Right ventricle myocardium inferior (tissue), 1 donor: ENCODE results near the gene RPL12. TPM values are rescaled to one million over a fixed set of nuclear protein-coding genes. Genes with fewer than 3 reads are reported as not detected.

Source experiments
- ATAC-seq: fragments of 200-7000 bp; cut with Tn5 transposase; one replicate; pipeline ENCODE4 v1.9.1; 2020; ENCODE audit warnings: mild to moderate bottlenecking, moderate library complexity
- DNase-seq: peaks from one replicate; pipeline ENCODE4 v3.0.0; 2021; ENCODE audit errors: missing footprints
- intact Hi-C: fragments of 100-400 bp; cut with DNase I; formaldehyde crosslinking; loops from one replicate; pipeline ENCODE4 v1.11.0; 2022
- long read RNA-seq: library from polyadenylated mRNA; unstranded; transcript quantifications from one replicate; pipeline ENCODE4 v2.0.0, GENCODE V29; 2021
- total RNA-seq: library from RNA; stranded (reverse); fragmentation: NEBNext Ultra II Directional; extraction: Animal tissue kit (Norgen Biotek cat#: 25700); gene quantifications from one replicate; pipeline ENCODE4 v1.2.1, GENCODE V29; 2021
- donor health status: DM: no; HTN: yes; CAD: no; lungs with severe emphysema.

RPL12 gene
- total RNA-seq, result 775 TPM
- long read RNA-seq, transcript RPL12-201 (7 exons, 633 nt), result major isoform, 206 of 218 reads
- long read RNA-seq, partial matches to known transcripts, result 8 of 218 reads
- long read RNA-seq, other reads (novel, unspliced or antisense), result 2 of 218 reads

DNA sequence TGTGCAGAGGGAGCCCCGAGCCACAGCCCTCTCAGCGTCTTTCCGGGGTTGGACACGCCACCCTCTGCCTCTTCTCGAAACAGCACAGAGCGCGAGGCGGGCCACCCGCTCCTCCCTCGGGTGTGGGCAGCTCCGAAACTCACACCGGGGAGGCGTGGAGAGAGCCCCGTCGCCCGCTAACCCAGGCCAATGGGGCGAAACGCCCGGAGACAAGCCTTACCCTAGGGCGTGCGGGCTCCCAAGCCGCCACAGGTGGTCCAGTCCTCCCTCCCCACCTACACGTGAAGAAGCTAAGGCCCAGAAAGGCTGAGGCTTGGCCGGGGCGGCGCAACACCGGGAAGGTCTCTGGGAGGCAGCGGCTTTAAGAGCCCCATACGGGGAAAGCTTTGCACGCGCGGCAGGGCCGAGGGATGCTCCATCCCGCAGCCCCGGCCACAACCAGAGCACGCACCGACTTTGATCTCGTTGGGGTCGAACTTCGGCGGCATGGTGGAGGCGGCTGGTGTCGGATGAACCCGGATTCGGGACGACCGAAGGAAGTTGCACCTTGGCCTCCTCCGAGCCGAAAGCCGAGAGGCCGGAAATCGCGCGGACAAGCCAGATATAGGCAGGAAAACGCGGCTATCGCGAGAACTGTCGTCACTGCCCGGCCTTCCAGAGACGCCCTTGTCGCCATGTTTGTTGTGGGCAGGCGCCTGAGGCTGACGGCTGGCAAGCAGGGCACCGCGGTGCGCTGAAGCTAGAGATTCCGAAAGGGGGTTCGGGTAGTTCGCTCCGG lies at the start of gene RPL12, which contains the start of gene LRSAM1:
Gene RPL12 (minus strand): TSS at position 577 of the 778 bp plus-strand sequence. CDS start 89 bp downstream, at position 488.
Gene LRSAM1 (plus strand): TSS at position 681 of the 778 bp plus-strand sequence. CDS start 3,018 bp downstream, outside the sequence.
- peak; percentile 98 for DNase-seq
- intact Hi-C loops, result loop anchor here (2.0 to 5.0 kb wide), 2 partner anchors 26 to 116 kb away; partner anchors contain the start of gene ZNF79
- ATAC-seq, result peak; percentile 78

DNA sequence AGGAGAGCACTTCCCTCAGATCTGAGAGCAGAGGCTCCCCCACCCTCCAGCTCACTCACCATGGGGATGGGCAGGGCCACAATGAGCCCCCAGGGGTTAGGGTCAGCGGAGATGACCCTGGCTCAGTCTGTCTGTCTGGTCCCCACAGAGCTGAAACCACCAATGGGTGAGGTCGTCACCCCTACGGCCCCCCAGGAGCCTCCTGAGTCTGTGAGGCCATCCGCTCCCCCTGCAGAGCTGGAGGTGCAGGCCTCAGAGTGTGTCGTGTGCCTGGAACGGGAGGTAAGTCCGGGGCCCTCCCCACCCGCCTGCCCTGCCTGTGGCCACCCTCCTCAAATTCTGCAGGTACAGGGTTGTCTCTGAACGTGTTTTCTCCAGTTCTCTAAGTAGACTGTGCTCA lies 49.7 kb upstream of the RPL12 start:
- intact Hi-C loops, result no loop called here
- DNase-seq, result no peak

DNA sequence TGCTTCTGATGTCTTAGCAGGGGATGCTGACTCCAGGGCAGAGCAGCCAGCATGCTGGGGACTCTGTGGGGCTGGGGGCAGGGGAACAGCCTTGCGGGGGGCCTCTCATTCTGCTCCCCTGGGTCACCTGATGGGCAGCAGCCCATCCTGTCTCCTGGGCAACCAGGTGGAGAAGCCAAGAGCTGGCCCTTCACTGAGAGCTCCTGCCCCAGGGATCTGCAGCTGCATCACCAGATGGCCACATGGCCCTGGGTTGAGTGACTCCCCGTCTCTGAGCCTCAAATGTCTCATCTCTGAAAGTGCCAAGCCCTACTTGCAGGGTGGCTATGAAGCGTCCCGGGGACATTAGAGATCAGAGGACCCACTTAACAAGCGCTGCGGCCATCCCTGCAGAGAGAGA lies 49.2 kb upstream of the RPL12 start:
- DNase-seq (peak; percentile 52), ATAC-seq (no peak)
- intact Hi-C loops, result no loop called here

More for the DNA sequence above, 49.7 kb upstream of the RPL12 start:
- ATAC-seq, result no peak

DNA sequence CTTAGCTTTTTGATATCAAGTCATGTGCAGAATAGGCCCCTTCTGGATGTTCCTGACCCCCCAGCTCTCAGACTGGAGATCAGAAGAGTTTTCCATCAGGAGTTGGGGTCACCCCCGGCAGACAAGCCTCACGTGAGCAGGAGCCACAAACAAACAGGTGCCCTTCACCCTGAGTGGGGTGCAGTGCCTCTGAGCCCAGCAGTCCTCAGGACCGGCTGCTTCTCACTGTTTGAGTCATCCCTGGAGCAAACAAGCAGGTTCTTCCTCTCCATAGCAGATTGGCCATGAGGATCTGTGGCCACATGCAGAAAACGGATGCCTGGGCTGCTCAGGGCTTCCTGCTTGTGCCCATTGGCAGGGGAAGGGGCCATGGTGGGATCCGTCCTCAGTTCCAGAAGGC lies 47.1 kb upstream of the RPL12 start:
- intact Hi-C loops, result no loop called here
- ATAC-seq, result no peak
- no peak for DNase-seq

DNA sequence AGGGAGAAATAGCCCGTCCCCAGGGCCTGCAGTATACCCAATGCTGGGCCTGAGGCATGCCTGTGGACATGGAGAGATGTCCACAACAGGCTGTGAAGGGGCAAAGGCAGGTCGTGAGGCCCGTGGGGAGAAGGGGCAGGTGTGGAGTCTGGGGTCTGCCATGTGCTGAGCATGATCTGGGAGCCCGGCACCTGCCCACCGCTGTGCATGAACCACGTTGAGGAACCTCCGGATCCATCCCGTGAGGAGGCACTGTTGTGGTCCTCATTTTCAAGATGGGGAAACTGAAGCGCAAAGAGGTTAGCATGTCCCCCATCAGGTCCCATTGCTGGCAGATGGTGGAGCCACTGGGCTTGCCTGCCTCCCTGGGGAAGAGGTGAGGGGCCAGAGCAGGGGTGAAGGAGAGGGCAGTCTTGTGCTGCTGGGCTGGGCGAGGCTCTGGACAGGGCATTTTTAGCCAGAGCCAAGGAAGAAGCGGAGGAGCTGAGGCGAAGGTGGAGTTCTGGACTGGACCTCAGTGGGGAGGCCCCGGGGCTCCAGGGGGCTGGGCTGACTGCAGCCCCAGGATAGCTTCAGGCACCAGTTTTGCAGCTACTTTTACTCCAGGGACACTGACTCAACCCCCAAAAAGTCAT lies 46.6 kb upstream of the RPL12 start:
- ATAC-seq, result no peak
- peak; percentile 62 for DNase-seq
- intact Hi-C loops, result no loop called here

DNA sequence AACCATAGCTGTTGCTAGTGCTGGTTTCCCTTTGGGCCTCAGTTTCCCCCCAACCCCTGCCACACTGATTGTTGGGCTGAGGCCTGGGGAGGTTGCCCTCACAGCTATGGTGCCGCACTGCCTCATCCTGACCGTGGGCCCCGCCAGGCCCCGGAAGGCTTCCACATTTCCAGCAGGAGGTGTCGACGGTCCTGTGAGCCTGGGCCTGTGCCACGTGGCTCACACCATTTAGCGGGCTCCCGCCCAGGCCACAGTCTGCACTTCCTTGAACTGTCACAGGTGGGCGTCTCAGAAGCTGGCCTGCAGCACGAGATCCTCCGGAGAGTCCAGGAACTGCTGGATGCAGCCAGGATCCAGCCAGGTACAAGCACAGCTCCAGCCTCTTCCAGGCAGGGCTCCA lies 45.8 kb upstream of the RPL12 start:
- no peak for ATAC-seq
- intact Hi-C loops, result no loop called here
- no peak for DNase-seq

DNA sequence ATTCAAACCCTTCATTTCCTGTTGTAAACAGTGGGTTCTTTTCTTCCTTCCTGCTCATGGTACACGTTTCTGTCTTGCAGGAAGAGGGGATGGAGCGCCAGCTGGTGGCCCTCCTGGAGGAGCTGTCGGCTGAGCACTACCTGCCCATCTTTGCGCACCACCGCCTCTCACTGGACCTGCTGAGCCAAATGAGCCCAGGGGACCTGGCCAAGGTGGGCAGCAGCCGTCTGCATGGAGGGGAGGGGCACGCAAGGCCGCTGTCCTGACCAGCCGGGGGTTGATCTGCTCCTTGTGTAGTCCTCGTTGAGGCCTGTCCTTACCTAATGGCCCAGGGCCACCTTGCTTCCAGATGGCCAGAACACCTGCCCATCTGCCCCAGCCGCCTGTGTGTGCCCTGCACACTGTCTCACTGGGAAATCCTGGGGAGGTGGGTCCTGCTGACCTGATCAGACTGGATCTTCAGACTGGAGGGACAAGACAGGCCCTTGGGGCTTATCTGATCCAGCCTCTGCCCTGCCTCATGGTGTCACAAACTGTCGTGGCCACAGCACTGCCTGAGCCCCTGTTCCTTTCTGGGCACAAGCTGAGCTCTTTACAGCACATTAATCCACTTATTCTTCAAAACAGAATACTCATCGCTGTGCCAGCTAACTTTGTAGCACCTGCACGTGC lies 44.8 kb upstream of the RPL12 start:
- intact Hi-C loops, result no loop called here
- DNase-seq (peak; percentile 59), ATAC-seq (no peak)

DNA sequence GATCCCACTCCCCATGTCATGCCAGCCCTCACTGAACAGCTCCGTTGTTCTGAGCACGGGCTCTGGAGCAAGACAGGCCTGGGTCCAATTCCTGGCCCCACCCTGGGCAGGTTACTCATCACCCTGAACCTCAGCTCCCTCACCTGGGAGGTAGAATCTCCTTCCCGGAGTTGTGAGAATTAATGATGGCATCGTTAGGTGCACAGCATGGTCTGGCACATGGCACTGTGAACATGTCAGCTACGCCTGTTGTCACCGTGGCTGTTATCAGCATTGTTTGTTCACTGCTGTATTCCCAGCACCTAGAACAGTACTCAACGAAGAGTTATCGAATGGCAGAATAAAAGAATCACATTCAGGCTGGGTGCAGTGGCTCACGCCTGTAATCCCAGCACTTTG lies 43.1 kb upstream of the RPL12 start:
- intact Hi-C loops, result no loop called here
- ATAC-seq, result peak; percentile 65
- no peak for DNase-seq

DNA sequence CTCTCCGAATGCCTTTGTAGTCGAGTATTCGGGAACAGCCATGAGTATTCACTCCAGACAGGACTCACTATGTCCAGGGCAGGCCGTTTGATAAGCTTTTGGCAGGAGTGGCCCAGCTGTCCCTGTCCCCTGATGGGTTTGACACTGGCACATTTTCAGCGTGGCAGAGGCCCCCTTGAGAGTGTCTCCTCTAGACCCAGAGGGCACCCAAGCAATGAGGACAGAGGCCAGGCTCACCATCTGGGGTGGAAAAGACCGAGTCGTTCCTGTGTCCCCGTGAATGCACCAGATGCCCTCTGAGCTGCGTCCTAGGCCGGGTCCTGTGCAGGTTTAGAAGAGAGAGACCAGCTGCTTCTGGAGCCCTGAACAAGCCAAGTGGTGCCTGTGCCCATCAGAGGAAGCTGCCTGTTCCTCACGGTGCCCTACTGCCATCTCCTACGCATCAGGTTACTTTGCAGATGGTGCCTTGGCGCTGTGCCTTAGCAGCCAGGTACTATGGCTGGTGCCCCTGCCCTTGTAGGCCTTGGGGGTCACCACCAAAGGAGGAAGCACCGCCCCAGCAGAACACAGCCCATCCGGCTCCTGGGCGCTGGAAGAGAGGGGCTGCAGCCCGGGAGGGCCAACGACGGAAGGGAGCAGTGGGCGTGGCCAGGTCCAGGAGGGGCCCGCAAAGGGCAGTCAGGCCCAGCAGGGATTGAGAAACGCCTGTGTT lies 42.5 kb upstream of the RPL12 start:
- intact Hi-C loops, result no loop called here
- DNase-seq (peak; percentile 83), ATAC-seq (peak; percentile 86)

DNA sequence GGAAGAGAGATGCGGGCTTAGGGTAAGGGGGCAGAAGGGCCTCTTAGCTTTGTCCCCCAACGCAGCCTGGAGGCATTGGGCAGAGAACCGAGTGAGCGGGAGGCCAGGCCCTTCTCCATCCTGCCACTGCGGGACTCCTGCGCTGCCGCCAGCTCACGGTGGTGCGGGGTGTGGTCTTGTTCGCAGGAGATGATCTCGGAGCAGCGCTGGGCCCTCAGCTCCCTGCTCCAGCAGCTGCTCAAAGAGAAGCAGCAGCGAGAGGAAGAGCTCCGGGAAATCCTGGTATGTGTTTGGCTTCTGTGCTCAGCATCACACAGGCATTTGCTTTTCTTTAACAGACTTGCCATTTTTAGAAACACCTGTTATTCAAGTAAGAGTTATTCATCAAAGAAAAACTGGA lies 41.4 kb upstream of the RPL12 start:
- ATAC-seq, result no peak
- intact Hi-C loops, result no loop called here
- DNase-seq, result no peak

DNA sequence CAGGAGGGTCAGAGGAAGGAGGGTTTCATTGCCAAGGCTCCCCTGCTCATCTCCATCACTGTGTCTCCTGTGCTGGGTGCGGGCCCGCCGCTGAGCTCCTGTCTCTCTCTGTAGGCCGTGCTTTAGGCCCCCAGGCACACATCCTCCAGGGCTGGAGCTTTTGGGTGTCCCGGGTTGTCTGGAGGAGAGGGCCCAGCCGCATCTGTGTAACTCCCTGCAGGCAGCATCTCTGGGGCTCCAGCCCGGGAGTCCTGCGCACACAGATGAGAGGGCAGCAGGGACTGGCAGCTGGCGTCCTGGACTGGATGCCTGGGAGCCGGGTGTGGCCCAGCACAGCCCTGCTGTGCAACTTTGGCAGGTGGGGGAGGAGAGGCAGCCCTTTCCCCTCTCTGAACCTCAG lies 40.3 kb upstream of the RPL12 start:
- DNase-seq (no peak), ATAC-seq (no peak)
- intact Hi-C loops, result no loop called here

DNA sequence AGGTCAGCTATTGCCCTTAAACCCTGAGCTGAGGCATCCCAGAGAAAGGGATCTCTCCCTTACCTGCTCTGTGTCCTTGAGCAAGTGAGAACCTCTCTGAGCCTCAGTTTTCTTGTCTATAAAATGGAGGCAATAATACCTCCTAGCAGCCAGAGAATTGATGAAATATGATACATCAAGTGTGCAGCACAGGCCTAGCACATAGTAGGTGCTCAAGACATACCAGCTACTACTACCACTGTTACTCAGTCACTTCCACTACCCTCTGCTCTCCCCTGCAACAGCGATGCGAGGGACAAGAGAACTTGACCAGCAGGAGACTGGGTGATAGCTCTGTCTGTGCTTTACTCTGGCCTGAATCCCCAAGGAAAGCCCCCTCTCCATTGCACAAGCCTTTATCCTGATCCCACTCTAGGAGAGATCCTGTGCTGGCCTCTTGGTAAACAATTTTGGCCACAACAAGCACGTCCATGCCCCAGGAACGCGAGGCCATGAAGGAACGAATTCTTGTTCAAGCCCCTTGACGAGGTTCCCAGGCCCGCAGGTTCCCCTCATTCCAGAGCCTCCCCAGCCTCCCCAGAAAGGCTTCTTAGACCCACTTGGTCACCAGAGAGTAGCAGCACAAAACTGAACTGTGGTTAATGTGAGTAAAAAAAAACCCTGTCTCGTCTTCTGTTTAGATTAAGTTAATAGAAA lies 39.5 kb upstream of the RPL12 start:
- intact Hi-C loops, result no loop called here
- ATAC-seq (no peak), DNase-seq (no peak)

DNA sequence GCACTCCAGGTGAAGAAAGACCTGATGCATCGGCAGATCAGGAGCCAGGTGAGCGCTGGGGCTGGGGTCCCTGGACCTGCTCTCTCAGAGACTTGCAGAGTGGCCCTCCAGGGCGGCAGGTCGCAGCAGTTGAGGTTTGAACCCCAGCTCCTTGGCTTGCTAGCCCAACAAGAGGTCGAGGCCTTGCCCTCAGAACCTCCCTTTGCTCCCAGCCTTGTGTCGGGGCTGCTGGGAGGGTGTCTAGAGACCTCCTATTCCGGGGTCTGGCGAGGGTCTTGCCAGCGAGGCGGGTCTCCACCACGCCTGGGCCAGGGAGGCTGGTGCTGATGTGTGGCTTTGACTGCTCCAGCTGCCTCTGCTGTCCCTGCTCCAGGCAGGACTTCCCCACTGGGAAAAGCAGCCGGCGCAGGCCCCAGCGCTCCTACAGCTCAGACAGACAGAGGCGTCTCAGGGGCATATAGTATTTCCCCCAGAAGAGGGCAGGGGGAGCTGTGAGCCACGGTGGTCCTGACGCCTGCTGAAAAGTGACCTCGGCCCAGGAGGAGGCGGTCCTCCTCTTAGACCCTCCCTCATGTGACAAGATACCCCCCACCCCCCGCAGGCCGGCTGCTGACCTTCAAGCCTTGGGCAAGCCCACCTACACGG lies 38.4 kb upstream of the RPL12 start:
- no peak for DNase-seq
- no peak for ATAC-seq
- intact Hi-C loops, result no loop called here

DNA sequence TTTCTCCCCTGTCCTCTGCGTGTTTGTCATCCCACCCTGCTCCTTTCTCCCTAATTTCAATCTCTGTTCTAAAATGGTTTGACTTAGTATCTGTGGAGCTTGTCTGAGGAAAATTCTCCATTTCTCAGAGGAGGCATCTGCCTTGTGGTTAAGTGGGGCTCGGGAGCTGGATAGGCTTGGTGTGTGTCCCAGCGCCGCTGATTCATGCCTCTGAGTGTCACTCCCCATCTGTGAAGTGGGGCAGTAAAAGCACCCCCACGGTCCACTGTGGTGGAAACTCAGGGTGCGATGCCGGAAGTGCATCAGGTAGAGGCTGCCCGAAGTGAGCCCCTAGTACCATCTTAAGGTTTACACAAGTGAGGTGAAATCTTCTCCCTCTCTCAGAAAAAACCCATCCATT lies 37.7 kb upstream of the RPL12 start:
- DNase-seq (no peak), ATAC-seq (no peak)
- intact Hi-C loops, result no loop called here

DNA sequence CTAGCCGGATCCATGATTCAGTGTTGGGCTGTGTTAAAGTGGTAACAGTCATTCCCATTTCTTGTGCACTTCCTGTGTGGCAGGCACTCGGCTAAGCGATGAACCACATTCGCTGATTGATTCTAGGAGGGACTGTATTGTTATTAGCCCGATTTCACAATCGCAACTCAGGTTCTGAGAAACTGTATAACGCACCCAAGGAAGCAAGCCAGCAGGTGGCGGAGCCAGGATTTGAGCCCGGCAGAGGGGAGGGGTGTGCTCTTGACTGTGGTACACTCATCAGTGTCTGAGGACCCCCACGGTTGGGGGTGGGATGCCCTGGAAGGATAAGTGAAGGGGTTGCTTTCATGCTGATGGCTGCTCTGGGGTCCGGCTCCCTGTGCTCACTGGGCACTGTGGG lies 34.8 kb upstream of the RPL12 start:
- intact Hi-C loops, result no loop called here

DNA sequence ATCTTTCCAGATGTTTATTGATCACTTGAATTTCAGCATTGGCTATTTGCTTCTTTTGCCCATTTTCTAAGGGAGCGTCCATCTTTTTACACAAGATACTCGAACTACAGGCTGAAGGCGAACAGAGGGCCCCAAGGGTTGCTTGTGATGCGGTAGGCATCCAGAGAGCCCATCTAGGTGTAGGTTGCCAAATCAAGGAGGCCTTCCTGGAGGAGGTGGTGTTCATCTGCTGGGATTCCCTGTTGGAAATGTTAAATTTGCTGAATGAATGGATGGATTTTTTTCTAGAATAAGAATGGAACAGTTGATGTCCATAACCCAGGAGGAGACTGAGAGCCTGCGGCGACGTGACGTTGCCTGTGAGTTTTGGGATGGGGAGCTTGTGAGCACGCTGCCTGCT lies 31.5 kb upstream of the RPL12 start:
- intact Hi-C loops, result no loop called here

More for the DNA sequence above, 34.8 kb upstream of the RPL12 start:
- no peak for ATAC-seq
- DNase-seq, result no peak

DNA sequence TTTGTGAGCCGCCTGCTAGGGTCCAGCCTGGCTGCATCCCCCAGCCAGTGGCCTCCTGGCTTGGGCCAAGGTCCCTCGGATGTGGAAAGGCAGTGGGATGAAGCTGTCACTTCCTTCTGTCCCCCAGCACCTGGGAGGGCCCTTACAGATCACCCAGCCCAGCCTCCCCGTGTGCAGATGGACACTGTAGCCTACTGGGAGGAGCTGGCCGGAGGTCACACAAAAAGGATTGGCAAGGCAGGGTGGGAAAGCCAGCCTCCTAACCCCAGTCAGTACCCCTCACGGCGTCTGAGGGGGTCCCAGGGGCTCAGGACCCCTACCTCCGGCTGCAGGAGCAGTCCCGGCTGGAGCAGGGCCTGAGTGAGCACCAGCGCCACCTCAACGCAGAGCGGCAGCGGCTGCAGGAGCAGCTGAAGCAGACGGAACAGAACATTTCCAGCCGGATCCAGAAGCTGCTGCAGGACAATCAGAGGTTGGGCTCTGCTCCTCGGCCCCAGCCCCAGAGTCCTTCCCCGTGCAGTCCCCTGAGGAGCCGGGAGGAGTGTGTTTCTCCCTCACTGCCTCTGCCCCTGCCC lies 28.4 kb upstream of the RPL12 start:
- intact Hi-C loops, result loop anchor here (5.0 kb wide), 1 partner anchor 408 kb away; no protein-coding TSS in a partner anchor
- ATAC-seq (no peak), DNase-seq (no peak)

More for the DNA sequence above, 31.5 kb upstream of the RPL12 start:
- ATAC-seq (no peak), DNase-seq (no peak)
